Measurements from ENCODE around the gene ZNF74.

The ZNF74 gene

GRCh38 chr22:20429254-20430100, 35.5 kb downstream of the ZNF74 start:
- Histone ChIP-seq H2BK12ac (ENCODE audit: low read length) (no peak overlapping the region), H3K4ac (ENCODE audit: low read depth, low read length) (no peak overlapping the region), H3K79me1 (ENCODE audit: low read length) (no peaks in the 10 kb centered on the region), H3K23ac (ENCODE audit: low read length) (no peak overlapping the region), H3K4me1 (ENCODE audit: control insufficient read depth in 1 of 2, insufficient read depth in 2 of 2, low read length in 2 of 2) (peaks cover 5 to 17% of the 10 kb centered on the region in 2 experiments), H2AK5ac (ENCODE audit: low read length) (no peak overlapping the region), H3K18ac (ENCODE audit: low read length) (no peak overlapping the region), H2BK120ac (ENCODE audit: insufficient read depth, low read length, poor library complexity) (no peak overlapping the region), H4K91ac (ENCODE audit: low read depth, low read length) (no peak overlapping the region), H3K27ac (ENCODE audit: low read depth, low read length) (no peak overlapping the region), H3K9me3 (ENCODE audit: insufficient read depth, low read depth, low read length) (peaks cover 18% of the 10 kb centered on the region), H3K27me3 (ENCODE audit: insufficient read depth, low read length) (peaks cover 14% of the 10 kb centered on the region), H3K14ac (ENCODE audit: low read length) (no peak overlapping the region), H2BK5ac (ENCODE audit: low read depth, low read length, poor library complexity) (no peak overlapping the region), H3K9ac (ENCODE audit: low read length) (no peak overlapping the region), H3K4me2 (ENCODE audit: low read length) (no peak overlapping the region), H3K36me3 (ENCODE audit: control insufficient read depth in 1 of 2, insufficient read depth in 2 of 2, low read length in 2 of 2) (peaks cover 43 to 51% of the 10 kb centered on the region in 2 experiments), H2AFZ (ENCODE audit: insufficient read depth, low read length, poor library complexity) (no peak overlapping the region), H4K8ac (ENCODE audit: low read depth, low read length) (no peak overlapping the region), H3K4me3 (ENCODE audit: low read depth, low read length) (no peak overlapping the region), H4K12ac (ENCODE audit: low read depth, low read length) (no peak overlapping the region), H3K79me2 (ENCODE audit: control insufficient read depth, insufficient read depth, low read length, poor library complexity) (no peaks in the 10 kb centered on the region)
- DNase-seq = peak; percentile 75 to 86
- WGBS (ENCODE audit: extremely low coverage, insufficient coverage, insufficient read length) = no CpG with 5 or more reads among the region's 75 CpGs

DNA sequence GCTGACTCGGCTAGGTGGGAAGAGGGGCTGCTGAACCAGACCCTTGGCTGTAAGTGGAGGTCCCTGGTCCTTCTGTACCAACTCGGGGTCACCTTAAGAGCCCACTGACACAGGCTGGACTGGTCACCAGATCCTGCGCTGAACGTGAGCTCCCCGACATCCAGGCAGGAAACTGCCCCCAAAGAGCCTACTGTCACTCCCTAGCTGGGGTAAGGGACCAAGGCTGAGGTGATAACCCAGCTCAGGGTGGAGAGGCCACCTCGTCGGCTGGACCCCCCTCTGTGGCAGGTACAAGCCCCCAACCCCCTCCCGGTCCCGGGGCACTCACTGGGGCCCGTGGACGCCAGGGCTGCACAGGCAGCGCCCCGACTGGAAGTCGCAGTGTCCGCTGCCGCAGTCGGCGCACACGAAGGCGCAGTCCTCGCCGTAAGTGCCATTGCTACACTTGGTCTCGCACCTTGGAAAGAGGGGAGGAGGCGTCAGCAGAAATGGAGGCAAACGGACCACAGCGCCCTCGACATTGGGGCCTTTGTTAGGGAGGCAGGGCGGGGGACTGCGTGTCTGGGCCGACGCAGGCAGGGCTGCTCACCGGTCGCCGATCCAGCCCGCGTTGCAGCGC, 36.3 kb downstream of the ZNF74 start:
- Histone ChIP-seq H3K27me3 (ENCODE audit: insufficient read depth, low read length) (peaks cover 14% of the 10 kb centered on the region), H3K79me2 (ENCODE audit: control insufficient read depth, insufficient read depth, low read length, poor library complexity) (no peaks in the 10 kb centered on the region), H3K79me1 (ENCODE audit: low read length) (no peaks in the 10 kb centered on the region), H3K23ac (ENCODE audit: low read length) (no peak overlapping the region), H2AFZ (ENCODE audit: insufficient read depth, low read length, poor library complexity) (no peak overlapping the region), H3K18ac (ENCODE audit: low read length) (no peak overlapping the region), H2BK120ac (ENCODE audit: insufficient read depth, low read length, poor library complexity) (no peak overlapping the region), H4K12ac (ENCODE audit: low read depth, low read length) (no peak overlapping the region), H3K4me1 (ENCODE audit: control insufficient read depth in 1 of 2, insufficient read depth in 2 of 2, low read length in 2 of 2) (peaks cover 5 to 17% of the 10 kb centered on the region in 2 experiments), H2AK5ac (ENCODE audit: low read length) (no peak overlapping the region), H3K4ac (ENCODE audit: low read depth, low read length) (no peak overlapping the region), H2BK12ac (ENCODE audit: low read length) (no peak overlapping the region), H3K9ac (ENCODE audit: low read length) (no peak overlapping the region), H3K4me3 (ENCODE audit: low read depth, low read length) (no peak overlapping the region), H3K36me3 (ENCODE audit: control insufficient read depth in 1 of 2, insufficient read depth in 2 of 2, low read length in 2 of 2) (peaks cover 39 to 44% of the 10 kb centered on the region in 2 experiments), H3K27ac (ENCODE audit: low read depth, low read length) (no peak overlapping the region), H3K14ac (ENCODE audit: low read length) (no peak overlapping the region), H3K4me2 (ENCODE audit: low read length) (peak overlapping the region; percentile 69), H4K91ac (ENCODE audit: low read depth, low read length) (no peak overlapping the region), H3K9me3 (ENCODE audit: insufficient read depth, low read depth, low read length) (peaks cover 18% of the 10 kb centered on the region), H2BK5ac (ENCODE audit: low read depth, low read length, poor library complexity) (no peak overlapping the region), H4K8ac (ENCODE audit: low read depth, low read length) (no peak overlapping the region)
- no CpG with 5 or more reads among the region's 37 CpGs for WGBS (ENCODE audit: extremely low coverage, insufficient coverage, insufficient read length)
- peak in 1 of 2 donors; percentile 29 for DNase-seq

GRCh38 chr22:20430720-20431510, 37.0 kb downstream of the ZNF74 start:
- H4K8ac ChIP-seq (ENCODE audit: low read depth, low read length) = no peak overlapping the region
- peaks cover 4% of the 10 kb centered on the region for H3K79me1 ChIP-seq (ENCODE audit: low read length)
- H2BK12ac ChIP-seq (ENCODE audit: low read length) = no peak overlapping the region
- no peak overlapping the region for H2BK120ac ChIP-seq (ENCODE audit: insufficient read depth, low read length, poor library complexity)
- no peak overlapping the region for H3K27ac ChIP-seq (ENCODE audit: low read depth, low read length)
- peaks cover 16% of the 10 kb centered on the region for H3K27me3 ChIP-seq (ENCODE audit: insufficient read depth, low read length)
- WGBS (ENCODE audit: extremely low coverage, insufficient coverage, insufficient read length) = no CpG with 5 or more reads among the region's 94 CpGs
- H2BK5ac ChIP-seq (ENCODE audit: low read depth, low read length, poor library complexity) = no peak overlapping the region
- no peak overlapping the region for H4K91ac ChIP-seq (ENCODE audit: low read depth, low read length)
- no peaks in the 10 kb centered on the region for H3K79me2 ChIP-seq (ENCODE audit: control insufficient read depth, insufficient read depth, low read length, poor library complexity)
- no peak overlapping the region for H4K12ac ChIP-seq (ENCODE audit: low read depth, low read length)
- peaks cover 18% of the 10 kb centered on the region for H3K9me3 ChIP-seq (ENCODE audit: insufficient read depth, low read depth, low read length)
- H3K9ac ChIP-seq (ENCODE audit: low read length) = no peak overlapping the region
- peaks cover 36 to 41% of the 10 kb centered on the region in 2 experiments for H3K36me3 ChIP-seq (ENCODE audit: control insufficient read depth in 1 of 2, insufficient read depth in 2 of 2, low read length in 2 of 2)
- no peak overlapping the region for H3K23ac ChIP-seq (ENCODE audit: low read length)
- peak; percentile 76 to 84 for DNase-seq
- H3K4ac ChIP-seq (ENCODE audit: low read depth, low read length) = no peak overlapping the region
- H2AFZ ChIP-seq (ENCODE audit: insufficient read depth, low read length, poor library complexity) = no peak overlapping the region
- H3K14ac ChIP-seq (ENCODE audit: low read length) = no peak overlapping the region
- no peak overlapping the region for H2AK5ac ChIP-seq (ENCODE audit: low read length)
- peaks cover 12 to 23% of the 10 kb centered on the region in 2 experiments for H3K4me1 ChIP-seq (ENCODE audit: control insufficient read depth in 1 of 2, insufficient read depth in 2 of 2, low read length in 2 of 2)
- H3K4me2 ChIP-seq (ENCODE audit: low read length) = peak overlapping the region; percentile 69
- H3K4me3 ChIP-seq (ENCODE audit: low read depth, low read length) = peak overlapping the region; percentile 57
- no peak overlapping the region for H3K18ac ChIP-seq (ENCODE audit: low read length)

DNA sequence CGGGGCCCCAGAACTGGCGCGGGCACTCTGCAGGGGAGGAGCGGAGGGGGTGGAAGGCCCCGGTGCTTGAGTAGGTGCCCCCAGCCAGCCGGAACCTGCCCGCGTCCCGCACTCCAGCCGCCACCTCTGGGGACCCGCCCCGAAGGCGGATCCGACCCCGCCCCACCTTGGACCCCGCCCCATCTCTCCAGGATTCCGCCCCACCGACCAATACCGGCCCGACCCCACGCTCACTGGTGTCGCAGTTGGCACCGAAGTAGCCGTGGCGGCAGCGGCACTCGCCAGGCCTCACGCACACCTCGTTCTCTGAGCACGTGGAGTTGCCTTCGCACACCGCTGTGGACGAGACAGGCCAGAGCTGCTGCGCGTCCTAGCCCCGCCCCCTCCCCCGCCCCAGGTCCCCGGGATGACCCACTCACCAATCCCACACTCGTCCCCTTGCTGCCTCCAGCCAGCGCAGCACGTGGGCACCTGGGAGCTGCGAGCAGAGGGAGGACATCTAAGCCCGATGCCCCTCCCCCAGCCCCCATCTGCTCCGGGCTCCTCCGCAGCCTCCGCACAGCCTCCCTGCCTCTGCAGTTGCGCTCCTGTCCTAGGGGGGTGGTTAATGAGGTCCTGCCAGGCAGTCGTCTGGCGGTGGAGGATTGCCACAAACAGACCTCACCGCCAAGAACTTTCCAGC, 37.7 kb downstream of the ZNF74 start:
- Histone ChIP-seq H4K12ac (ENCODE audit: low read depth, low read length) (no peak overlapping the region), H3K23ac (ENCODE audit: low read length) (no peak overlapping the region), H3K27ac (ENCODE audit: low read depth, low read length) (no peak overlapping the region), H3K4me1 (ENCODE audit: control insufficient read depth in 1 of 2, insufficient read depth in 2 of 2, low read length in 2 of 2) (peaks cover 14 to 26% of the 10 kb centered on the region in 2 experiments), H3K79me1 (ENCODE audit: low read length) (peaks cover 9% of the 10 kb centered on the region), H3K4ac (ENCODE audit: low read depth, low read length) (no peak overlapping the region), H3K79me2 (ENCODE audit: control insufficient read depth, insufficient read depth, low read length, poor library complexity) (peaks cover 2% of the 10 kb centered on the region), H2BK120ac (ENCODE audit: insufficient read depth, low read length, poor library complexity) (no peak overlapping the region), H4K91ac (ENCODE audit: low read depth, low read length) (no peak overlapping the region), H2BK12ac (ENCODE audit: low read length) (no peak overlapping the region), H4K8ac (ENCODE audit: low read depth, low read length) (no peak overlapping the region), H3K27me3 (ENCODE audit: insufficient read depth, low read length) (peaks cover 19% of the 10 kb centered on the region), H3K14ac (ENCODE audit: low read length) (no peak overlapping the region), H2AK5ac (ENCODE audit: low read length) (no peak overlapping the region), H2AFZ (ENCODE audit: insufficient read depth, low read length, poor library complexity) (no peak overlapping the region), H3K4me2 (ENCODE audit: low read length) (peak overlapping the region; percentile 69), H3K18ac (ENCODE audit: low read length) (no peak overlapping the region), H3K4me3 (ENCODE audit: low read depth, low read length) (peak overlapping the region; percentile 5), H3K9me3 (ENCODE audit: insufficient read depth, low read depth, low read length) (peaks cover 18% of the 10 kb centered on the region), H3K36me3 (ENCODE audit: control insufficient read depth in 1 of 2, insufficient read depth in 2 of 2, low read length in 2 of 2) (peaks cover 31 to 36% of the 10 kb centered on the region in 2 experiments), H3K9ac (ENCODE audit: low read length) (no peak overlapping the region), H2BK5ac (ENCODE audit: low read depth, low read length, poor library complexity) (no peak overlapping the region)
- no peak for DNase-seq
- WGBS (ENCODE audit: extremely low coverage, insufficient coverage, insufficient read length) = no CpG with 5 or more reads among the region's 50 CpGs

All from trophoblast cell (in vitro differentiated cells and primary cell).